B cell (primary cell): Measurements from ENCODE around the gene NAGLU. TPM values are rescaled to one million over a fixed set of nuclear protein-coding genes. Genes with fewer than 3 reads are reported as not detected.
A peak's percentile ranks its signal among the peaks of the same experiment; 100 is the strongest.

Experiments
- ATAC-seq: fragments of 200-7000 bp; cut with Tn5 transposase; one replicate; pipeline ENCODE4 v1.10.0; 2021; ENCODE audit warnings: low read depth, mild to moderate bottlenecking, moderate number of reproducible peaks, moderate library complexity
- CTCF ChIA-PET: fragments of 350-600 bp; sonication (Branson Sonifier 250); formaldehyde crosslinking; loops from one replicate; lab custom pipeline; 2021; ENCODE audit warnings: antibody characterized with exemption, inconsistent platforms; lab: Charles Lee
- POLR2A ChIA-PET: fragments of 350-600 bp; sonication (Branson Sonifier 250); formaldehyde crosslinking; loops from one replicate; lab custom pipeline; 2021; ENCODE audit warnings: antibody characterized with exemption; lab: Charles Lee
- DNase-seq: peaks from one replicate; pipeline ENCODE4 v3.0.0; 2013
- H2AFZ ChIP-seq: 2 replicates; pipeline ENCODE4 v1.6.1; 2012; ENCODE audit warnings: mild to moderate bottlenecking, low read depth, low read length; ENCODE audit not compliant: insufficient read depth, poor library complexity, severe bottlenecking
- H3K27ac ChIP-seq, 2 donors: 1 replicate in 1 of 2; 2 replicates in 1 of 2; pipeline ENCODE4 v1.5.1; 2012 to 2013; ENCODE audit warnings: low read length in 2 of 2, mild to moderate bottlenecking in 2 of 2, moderate library complexity in 1 of 2
- H3K27me3 ChIP-seq, 4 experiments: fragments of 200-600 bp in 1 of 4; sonication (generic) in 1 of 4; replicated peaks in 1 of 4; 1 replicate in 2 of 4; 2 replicates in 2 of 4; pipeline versions ENCODE4 v1.6.1 to v1.7.0; 2013 to 2016; ENCODE audit warnings: low read length in 3 of 4, mild to moderate bottlenecking in 2 of 4, mixed read lengths in 1 of 4, moderate library complexity in 1 of 4; ENCODE audit not compliant: insufficient read depth in 4 of 4, control insufficient read depth in 3 of 4; ENCODE audit errors: control extremely low read depth in 1 of 4
- H3K36me3 ChIP-seq, 2 experiments: replicated peaks in 1 of 2; 1 replicate in 1 of 2; 2 replicates in 1 of 2; pipeline versions ENCODE4 v1.6.1 to v1.7.1; 2013; ENCODE audit warnings: low read length in 1 of 2; ENCODE audit not compliant: insufficient read depth in 2 of 2, control insufficient read depth in 1 of 2; ENCODE audit errors: control extremely low read depth in 1 of 2, extremely low read depth in 1 of 2
- H3K4me1 ChIP-seq, 2 donors: fragments of 200-600 bp in 1 of 2; sonication (generic) in 1 of 2; 1 replicate in 1 of 2; 2 replicates in 1 of 2; pipeline versions ENCODE4 v1.5.1 to v1.6.1; 2013 to 2017; ENCODE audit warnings: low read length in 2 of 2; ENCODE audit not compliant: control insufficient read depth in 2 of 2, insufficient read depth in 2 of 2
- H3K4me2 ChIP-seq: replicated peaks from 2 replicates; pipeline ENCODE3; 2012; ENCODE audit warnings: mild to moderate bottlenecking, low read depth, low read length; ENCODE audit not compliant: poor library complexity, severe bottlenecking
- H3K4me3 ChIP-seq, 5 experiments: fragments of 200-600 bp in 1 of 5; sonication (generic) in 1 of 5; 1 replicate in 3 of 5; 2 replicates in 2 of 5; pipeline versions ENCODE4 v1.5.1 to v1.7.0; 2011 to 2016; ENCODE audit warnings: low read length in 4 of 5, mild to moderate bottlenecking in 4 of 5, low read depth in 2 of 5, control low read depth in 1 of 5, moderate library complexity in 1 of 5; ENCODE audit not compliant: insufficient read depth in 1 of 5; ENCODE audit errors: control extremely low read depth in 1 of 5, extremely low read depth in 1 of 5
- H3K79me2 ChIP-seq: fragments of 200-600 bp; sonication (generic); one replicate; pipeline ENCODE4 v1.6.0; 2016; ENCODE audit warnings: low read length; ENCODE audit not compliant: control insufficient read depth, insufficient read depth
- H3K9ac ChIP-seq: fragments of 200-600 bp; sonication (generic); 2 replicates; pipeline ENCODE4 v1.6.1; 2017; ENCODE audit warnings: mild to moderate bottlenecking, low read length, moderate library complexity
- H3K9me3 ChIP-seq, 3 donors: one replicate each; pipeline versions ENCODE4 v1.6.1 to v1.7.1; 2013; ENCODE audit warnings: low read length in 2 of 3; ENCODE audit not compliant: control insufficient read depth in 2 of 3, insufficient read depth in 1 of 3; ENCODE audit errors: control extremely low read depth in 1 of 3
- H4K20me1 ChIP-seq: 2 replicates; pipeline ENCODE4 v1.6.0; 2012; ENCODE audit warnings: mild to moderate bottlenecking, low read length; ENCODE audit not compliant: insufficient read depth, control insufficient read depth, poor library complexity, severe bottlenecking
- H3K27ac Mint-ChIP-seq: one replicate; pipeline ENCODE4 v1.8.0; 2021; ENCODE audit warnings: mixed read lengths
- H3K27me3 Mint-ChIP-seq: one replicate; pipeline ENCODE4 v1.8.0; 2021; ENCODE audit warnings: mixed read lengths
- H3K4me1 Mint-ChIP-seq: one replicate; pipeline ENCODE4 v1.8.0; 2021; ENCODE audit warnings: mixed read lengths
- H3K4me3 Mint-ChIP-seq: one replicate; pipeline ENCODE4 v1.8.0; 2021; ENCODE audit warnings: mixed read lengths
- H3K9me3 Mint-ChIP-seq: one replicate; pipeline ENCODE4 v1.8.0; 2022; ENCODE audit warnings: mixed read lengths; ENCODE audit not compliant: insufficient read depth
- EZH2 ChIP-seq: IDR thresholded peaks from 2 replicates; pipeline ENCODE4 v1.6.1; 2012; ENCODE audit warnings: borderline replicate concordance, low read depth, mild to moderate bottlenecking, moderate library complexity, low read length; ENCODE audit not compliant: insufficient read depth, poor library complexity, severe bottlenecking
- WGBS: methylation state at CpG from one replicate; pipeline ENCODE4 v1.1.5; 2013; ENCODE audit warnings: missing lambda C conversion rate; ENCODE audit not compliant: insufficient coverage; 5-methylcytosine and 5-hydroxymethylcytosine counted together
- intact Hi-C: fragments of 100-400 bp; cut with micrococcal nuclease; formaldehyde crosslinking; loops from one replicate; pipeline ENCODE4 v1.10.0; 2022
- polyA plus RNA-seq: library from polyadenylated mRNA; depleted of rRNA; stranded (reverse); fragments of >200 nt; gene quantifications from 2 replicates; pipeline ENCODE4 v1.2.3, GENCODE V29; 2012
- total RNA-seq, 2 donors: library from RNA; stranded (reverse); fragments of 120-200 nt in 1 of 2; gene quantifications; 1 replicate in 1 of 2; 2 replicates in 1 of 2; pipeline versions ENCODE4 v1.2.3 to v1.2.4, GENCODE V29; 2013 to 2022
- TF ChIP-seq, protein P1 (sequence below): fragments of 200-600 bp; IDR thresholded peaks from one replicate; pipeline ENCODE4 v1.8.0; 2022; ENCODE audit warnings: antibody characterized with exemption, mild to moderate bottlenecking

The NAGLU gene
- total and polyA plus RNA-seq, 2 donors (not counting 1 experiment from before 2014, with no cell fraction given): 44.8 to 52.4 TPM

DNA sequence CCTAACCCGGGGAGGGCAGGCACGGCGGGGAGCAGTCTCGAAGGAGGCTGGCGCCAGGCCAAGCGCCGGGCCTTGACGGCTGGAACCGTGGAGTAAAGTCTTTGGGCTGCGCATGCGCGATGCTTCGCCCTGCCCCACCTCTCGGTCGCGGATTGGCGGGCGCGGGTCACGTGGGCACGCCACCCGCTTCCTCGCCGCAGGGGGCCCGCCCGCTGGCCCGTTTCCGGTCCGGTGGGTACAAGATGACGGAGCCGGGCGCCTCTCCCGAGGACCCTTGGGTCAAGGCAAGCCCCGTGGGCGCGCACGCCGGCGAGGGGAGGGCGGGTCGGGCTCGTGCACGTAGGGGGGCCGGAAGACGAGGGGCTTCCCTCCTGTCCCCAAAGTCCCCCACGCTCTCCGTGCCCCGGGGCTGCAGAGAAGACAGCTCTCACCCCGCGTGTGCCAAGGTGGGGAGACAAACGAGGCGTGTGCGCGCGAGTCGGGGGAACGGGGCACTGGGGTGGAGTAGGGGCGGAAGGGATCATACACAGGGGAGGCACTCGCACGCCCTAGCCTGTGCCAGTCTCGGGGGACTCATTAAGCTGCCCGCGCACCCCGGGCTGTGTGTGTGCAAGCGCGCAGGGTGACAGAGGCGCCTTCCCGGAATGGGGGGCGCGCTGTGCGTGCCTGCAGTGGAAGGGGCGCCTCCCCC, 31.0 kb downstream of the NAGLU start, which contains the start of gene MLX:
Gene MLX, plus strand, starts transcription at position 218 of the 691 bp plus-strand sequence. Its CDS starts 25 bp downstream, at position 243.
- intact Hi-C loops: loop anchor here (1.0 to 5.0 kb wide), 4 partner anchors 10 to 110 kb away; partner anchors contain the start of genes NAGLU, PLEKHH3 and PSMC3IP
- peak within 1 kb of the TSS; percentile 66 to 88 (median 74) for H3K4me3 ChIP-seq
- ATAC-seq (peak; percentile 80), DNase-seq (peak; percentile 94)
- peaks cover 57% of the 10 kb centered on the region for H3K79me2 ChIP-seq
- peaks cover 26 to 42% of the 10 kb centered on the region in 2 donors for H3K4me1 ChIP-seq
- ChIA-PET CTCF (interaction anchor here (0.7 to 6.4 kb wide), 7 partner anchors 9 to 112 kb away, joined by 3 to 51 read pairs (median 5); partner anchors contain the start of gene PSMC3IP), POLR2A (interaction anchor here (0.8 to 2.4 kb wide), 5 partner anchors 11 to 43 kb away, joined by 3 to 19 read pairs (median 6); partner anchors contain the start of genes NAGLU, PSMC3IP and TUBG1)
- no peaks in the 10 kb centered on the region for H3K27me3 ChIP-seq
- Mint-ChIP-seq H3K27me3 (no peaks in the 10 kb centered on the region), H3K4me1 (peaks cover 35% of the 10 kb centered on the region), H3K27ac (peak within 1 kb of the TSS; percentile 98), H3K9me3 (no peaks in the 10 kb centered on the region), H3K4me3 (peak within 1 kb of the TSS; percentile 99)
- peak within 1 kb of the TSS; percentile 93 for H3K4me2 ChIP-seq
- no peaks in the 10 kb centered on the region for H3K9me3 ChIP-seq
- peaks cover 0 to 53% of the 10 kb centered on the region in 2 experiments for H3K36me3 ChIP-seq
- 0% methylated on average over 70 of the region's 72 CpGs for WGBS
- peak within 1 kb of the TSS; percentile 76 to 78 for H3K27ac ChIP-seq
- TF ChIP-seq EZH2: no peak
- TF ChIP-seq, protein P1, sequence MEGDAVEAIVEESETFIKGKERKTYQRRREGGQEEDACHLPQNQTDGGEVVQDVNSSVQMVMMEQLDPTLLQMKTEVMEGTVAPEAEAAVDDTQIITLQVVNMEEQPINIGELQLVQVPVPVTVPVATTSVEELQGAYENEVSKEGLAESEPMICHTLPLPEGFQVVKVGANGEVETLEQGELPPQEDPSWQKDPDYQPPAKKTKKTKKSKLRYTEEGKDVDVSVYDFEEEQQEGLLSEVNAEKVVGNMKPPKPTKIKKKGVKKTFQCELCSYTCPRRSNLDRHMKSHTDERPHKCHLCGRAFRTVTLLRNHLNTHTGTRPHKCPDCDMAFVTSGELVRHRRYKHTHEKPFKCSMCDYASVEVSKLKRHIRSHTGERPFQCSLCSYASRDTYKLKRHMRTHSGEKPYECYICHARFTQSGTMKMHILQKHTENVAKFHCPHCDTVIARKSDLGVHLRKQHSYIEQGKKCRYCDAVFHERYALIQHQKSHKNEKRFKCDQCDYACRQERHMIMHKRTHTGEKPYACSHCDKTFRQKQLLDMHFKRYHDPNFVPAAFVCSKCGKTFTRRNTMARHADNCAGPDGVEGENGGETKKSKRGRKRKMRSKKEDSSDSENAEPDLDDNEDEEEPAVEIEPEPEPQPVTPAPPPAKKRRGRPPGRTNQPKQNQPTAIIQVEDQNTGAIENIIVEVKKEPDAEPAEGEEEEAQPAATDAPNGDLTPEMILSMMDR: no peak
- H4K20me1 ChIP-seq: peaks cover 25% of the 10 kb centered on the region
- peak within 1 kb of the TSS; percentile 83 for H2AFZ ChIP-seq
- H3K9ac ChIP-seq: peak within 1 kb of the TSS; percentile 77
